Right lobe of liver (tissue), 4 donors: ENCODE data around the gene GOLGA1.

Source experiments
- CTCF ChIP-seq, 4 donors: fragments of 200-600 bp in 3 of 4; fragments of 450-650 bp in 1 of 4; IDR thresholded peaks; one replicate each; pipeline versions ENCODE4 v1.5.1 to v1.8.0; 2016 to 2022; ENCODE audit warnings: antibody characterized with exemption in 4 of 4, mild to moderate bottlenecking in 2 of 4
- POLR2A ChIP-seq: fragments of 450-650 bp; IDR thresholded peaks from one replicate; pipeline ENCODE4 v1.6.1; 2017; ENCODE audit warnings: antibody characterized with exemption, mild to moderate bottlenecking
- donor health status: DM: no; HTN: no; CAD: no.
- donor health status: DM: no; HTN: no; CAD: no.
- donor health status: DM: no; HTN: yes; CAD: no.

- TF ChIP-seq CTCF (IDR thresholded peaks at IDR 0.05): no peak
- no peak for TF ChIP-seq POLR2A
Measured at GRCh38 chr9:124829334-124829669, 111.6 kb downstream of the GOLGA1 start.
